Measurements from ENCODE around the gene ABCF3.

ABCF3 gene

DNA sequence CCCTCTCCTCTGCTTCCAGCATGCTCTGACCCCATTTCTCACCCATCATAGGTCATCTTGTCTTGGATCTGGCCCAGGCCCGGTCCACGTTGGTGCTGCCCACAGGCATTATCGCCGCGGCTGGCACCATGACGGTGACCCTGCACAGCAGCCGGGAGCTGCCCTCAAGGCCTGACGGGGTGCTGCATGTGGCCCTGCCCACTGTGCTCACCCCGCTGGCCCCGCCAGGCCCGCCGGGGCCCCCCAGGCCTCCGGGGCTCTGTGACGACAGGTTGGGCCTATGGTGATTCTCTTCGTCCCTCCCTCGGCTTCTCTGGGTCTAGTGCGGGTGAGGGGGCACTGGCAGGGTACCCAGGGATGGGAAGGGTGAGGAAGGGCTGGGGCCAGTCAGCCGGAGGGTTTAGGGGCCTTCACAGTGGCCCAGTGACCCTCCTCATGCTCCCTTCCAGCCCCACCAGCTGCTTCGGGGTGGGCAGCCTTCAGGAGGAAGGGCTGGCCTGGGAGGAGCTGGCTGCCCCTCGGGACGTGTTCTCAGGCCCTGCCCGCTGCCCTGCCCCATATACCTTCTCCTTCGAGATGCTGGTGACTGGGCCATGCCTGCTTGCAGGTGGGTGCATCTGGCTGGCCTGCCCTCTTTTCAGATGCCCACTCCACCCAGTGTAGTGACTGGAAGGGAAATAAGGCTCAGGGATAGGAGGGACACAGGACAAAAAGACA is 47.3 kb downstream of the ABCF3 start:
- no peak for DNase-seq (ENCODE audit: low read depth)

DNA sequence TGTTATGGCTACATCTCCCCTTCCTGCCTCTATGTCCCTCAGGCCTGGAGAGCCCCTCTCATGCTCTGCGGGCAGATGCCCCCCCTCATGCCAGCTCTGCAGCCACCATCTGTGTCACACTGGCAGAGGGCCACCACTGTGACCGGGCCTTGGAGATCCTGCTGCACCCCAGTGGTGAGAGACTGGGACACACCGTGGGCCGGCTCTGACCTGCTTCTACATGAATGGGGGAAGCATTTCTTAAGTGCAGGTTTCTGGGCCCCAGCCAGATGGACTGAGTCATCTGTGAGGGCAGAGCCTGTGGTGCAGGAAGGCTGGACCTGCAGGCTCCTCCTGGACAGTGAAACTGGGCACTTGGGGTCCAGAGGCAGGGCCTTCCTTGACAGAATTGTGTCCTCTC is 48.2 kb downstream of the ABCF3 start:
- peak; percentile 19 for DNase-seq (ENCODE audit: low read depth)

DNA sequence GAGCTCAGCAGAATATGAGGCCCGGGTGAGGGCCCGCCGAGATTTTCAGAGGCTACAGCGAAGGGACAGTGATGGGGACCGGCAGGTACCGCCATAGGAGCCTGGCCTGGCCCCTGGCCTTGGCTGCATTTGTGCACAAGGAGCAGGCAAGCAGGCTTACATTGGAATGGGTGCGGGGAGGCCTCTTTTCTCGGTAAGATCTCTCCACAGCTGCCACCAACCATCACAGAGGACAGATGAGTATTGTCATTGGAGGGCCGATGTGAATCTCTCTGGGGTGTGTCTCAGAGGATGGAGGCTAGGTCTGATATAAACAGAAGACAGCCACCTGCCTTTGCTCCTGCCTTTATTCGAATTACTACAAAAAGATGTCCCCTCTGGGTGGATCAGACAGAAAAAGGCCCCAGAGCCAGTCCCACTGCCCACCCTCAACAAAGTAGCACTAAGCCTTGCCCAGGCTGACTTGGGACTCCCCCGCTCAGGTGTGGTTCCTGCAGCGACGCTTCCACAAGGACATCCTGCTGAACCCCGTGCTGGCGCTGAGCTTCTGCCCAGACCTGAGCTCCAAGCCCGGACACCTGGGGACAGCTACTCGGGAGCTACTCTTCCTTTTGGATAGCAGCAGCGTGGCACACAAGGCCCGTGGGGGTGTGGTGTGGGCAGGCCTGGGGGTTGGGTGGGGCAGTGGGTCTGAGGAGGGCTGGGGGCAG is 48.8 kb downstream of the ABCF3 start:
- no peak for DNase-seq (ENCODE audit: low read depth)

DNA sequence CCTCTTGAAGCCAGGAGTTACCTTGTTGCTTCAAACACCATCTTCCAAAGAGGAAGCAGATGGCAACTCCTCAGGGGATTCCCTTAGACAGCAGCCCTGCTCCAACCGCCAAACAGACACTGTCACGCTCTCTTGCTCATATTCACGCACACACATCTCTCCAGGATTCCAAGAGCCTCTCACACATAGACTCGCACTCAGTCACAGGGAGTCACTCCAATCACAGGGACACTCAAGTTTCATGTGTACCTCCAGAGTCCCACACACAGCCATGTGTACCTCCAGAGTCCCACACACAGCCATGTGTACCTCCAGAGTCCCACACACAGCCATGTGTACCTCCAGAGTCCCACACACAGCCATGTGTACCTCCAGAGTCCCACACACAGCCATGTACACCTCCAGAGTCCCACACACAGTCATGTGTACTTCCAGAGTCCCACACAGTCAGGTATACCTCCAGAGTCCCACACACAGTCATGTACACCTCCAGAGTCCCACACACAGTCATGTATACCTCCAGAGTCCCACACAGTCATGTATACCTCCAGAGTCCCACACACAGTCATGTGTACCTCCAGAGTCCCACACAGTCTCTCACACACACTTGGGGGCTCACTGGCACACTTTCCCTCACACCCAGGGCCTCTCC is 49.5 kb downstream of the ABCF3 start:
- no peak for DNase-seq (ENCODE audit: low read depth)

DNA sequence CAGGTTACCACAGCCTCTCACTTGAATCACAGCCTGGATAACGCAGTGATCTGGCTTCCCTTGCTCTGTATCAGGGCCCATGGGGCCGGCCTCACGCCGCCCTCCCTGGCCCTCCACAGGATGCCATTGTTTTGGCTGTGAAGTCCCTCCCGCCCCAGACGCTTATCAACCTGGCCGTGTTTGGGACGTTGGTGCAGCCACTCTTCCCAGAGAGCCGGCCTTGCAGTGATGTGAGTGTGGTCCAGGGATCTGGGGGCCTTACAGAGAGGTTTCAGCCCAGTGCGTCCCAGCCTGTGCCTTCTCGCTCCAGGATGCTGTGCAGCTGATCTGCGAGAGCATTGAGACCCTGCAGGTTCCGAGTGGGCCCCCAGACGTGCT is 50.0 kb downstream of the ABCF3 start:
- no peak for DNase-seq (ENCODE audit: low read depth)

DNA sequence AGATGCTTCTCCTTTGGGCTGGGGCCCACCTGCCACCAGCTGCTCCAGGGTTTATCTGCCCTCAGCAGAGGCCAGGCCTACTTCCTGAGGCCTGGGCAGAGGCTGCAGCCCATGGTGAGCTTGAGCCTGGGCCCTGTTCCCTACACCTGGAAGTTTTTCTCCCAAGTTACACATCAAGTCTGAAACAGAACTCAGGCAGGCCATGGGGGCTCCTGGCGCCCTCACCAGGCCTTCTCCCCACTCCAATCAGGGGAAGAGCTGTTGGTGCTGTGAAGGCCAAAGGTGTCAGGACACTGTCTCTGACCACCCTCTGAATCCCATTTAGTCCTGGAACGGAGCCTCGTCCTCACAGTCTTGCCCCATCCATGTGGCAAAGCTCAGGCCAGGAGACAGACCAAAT is 50.6 kb downstream of the ABCF3 start:
- DNase-seq (ENCODE audit: low read depth) = no peak

DNA sequence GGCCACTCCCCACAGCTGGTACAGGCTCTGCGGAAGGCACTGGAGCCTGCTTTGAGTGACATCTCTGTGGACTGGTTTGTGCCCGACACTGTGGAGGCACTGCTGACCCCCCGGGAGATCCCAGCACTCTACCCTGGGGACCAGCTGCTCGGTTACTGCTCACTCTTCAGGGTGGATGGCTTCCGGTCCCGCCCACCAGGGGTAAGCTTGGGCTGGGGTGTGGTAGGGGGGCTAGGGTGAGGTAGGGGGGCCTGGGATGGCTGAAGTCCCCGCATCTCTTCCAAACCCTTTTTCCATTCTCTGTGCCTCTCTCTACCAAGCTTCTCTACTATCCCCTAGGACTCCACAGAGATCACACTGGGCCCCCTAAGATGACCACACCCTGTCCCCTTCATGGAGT is 51.2 kb downstream of the ABCF3 start:
- DNase-seq (ENCODE audit: low read depth) = no peak

DNA sequence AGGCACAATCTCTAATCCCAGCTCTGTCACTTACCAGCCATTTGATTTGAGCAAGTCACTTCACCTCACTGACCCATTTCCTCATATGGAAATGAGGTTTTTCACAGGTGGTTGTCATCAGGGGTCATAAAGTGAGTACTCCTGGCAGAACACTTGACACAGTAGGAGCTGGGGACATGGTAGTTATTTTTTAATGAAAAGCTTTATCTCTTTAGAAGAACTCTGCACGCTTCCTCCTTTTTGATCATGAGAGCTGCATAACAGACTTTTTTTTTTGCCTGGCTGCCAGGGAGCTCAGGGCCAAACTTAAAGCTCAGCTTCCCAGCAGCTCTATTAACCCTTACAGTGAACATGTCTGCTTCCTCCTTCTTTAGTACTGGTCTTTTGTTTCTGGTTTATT is 51.8 kb downstream of the ABCF3 start:
- no peak for DNase-seq (ENCODE audit: low read depth)

DNA sequence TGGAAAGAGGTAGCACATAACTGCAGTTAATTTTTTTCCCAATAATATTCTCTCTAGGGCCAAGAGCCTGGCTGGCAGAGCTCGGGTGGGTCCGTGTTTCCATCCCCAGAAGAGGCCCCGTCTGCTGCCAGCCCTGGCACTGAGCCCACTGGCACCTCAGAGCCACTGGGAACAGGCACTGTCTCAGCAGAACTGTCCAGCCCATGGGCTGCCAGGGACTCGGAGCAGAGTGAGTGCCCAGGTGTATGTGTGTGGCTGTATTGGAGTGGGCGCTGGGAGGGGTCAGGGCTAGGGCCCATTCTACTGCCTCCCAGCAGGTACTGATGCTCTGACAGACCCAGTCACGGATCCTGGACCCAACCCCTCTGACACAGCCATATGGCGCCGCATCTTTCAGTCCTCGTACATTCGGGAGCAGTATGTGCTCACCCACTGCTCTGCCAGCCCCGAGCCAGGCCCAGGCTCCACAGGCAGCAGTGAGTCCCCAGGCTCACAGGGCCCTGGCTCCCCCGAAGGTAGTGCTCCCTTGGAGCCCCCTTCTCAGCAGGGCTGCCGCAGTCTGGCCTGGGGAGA is 52.3 kb downstream of the ABCF3 start:
- no peak for DNase-seq (ENCODE audit: low read depth)

DNA sequence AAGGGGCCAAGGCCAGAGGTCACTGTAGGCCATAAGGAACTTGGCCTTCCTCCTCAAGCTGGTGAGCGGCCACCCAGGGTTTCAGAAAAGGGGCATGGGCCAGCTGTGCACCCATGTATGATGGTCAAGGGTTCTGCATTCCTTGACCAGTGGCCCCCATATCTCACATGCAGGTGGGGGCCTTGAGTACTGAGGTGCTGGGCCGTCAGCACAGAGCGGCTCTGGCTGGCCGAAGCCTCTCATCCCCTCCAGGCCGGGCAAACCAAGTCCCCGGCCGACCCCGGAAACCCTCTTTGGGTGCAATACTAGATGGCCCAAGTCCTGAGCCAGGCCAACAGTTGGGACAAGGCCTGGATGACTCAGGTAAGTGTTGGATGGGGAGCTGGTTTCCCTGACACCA is 53.2 kb downstream of the ABCF3 start:
- no peak for DNase-seq (ENCODE audit: low read depth)

DNA sequence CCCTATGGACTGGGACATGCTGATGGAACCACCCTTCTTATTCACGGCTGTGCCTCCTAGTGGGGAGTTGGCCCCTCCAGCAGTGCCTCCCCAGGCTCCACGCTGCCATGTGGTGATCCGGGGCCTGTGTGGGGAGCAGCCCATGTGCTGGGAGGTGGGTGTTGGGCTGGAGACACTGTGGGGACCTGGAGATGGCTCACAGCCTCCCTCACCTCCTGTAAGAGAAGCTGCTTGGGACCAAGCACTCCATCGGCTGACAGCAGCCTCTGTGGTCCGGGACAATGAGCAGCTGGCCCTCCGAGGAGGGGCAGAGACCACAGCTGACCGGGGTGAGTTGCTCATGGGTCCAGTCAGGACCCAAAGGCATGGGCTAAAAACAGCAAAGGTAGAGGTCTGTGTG is 53.7 kb downstream of the ABCF3 start:
- DNase-seq (ENCODE audit: low read depth) = no peak

DNA sequence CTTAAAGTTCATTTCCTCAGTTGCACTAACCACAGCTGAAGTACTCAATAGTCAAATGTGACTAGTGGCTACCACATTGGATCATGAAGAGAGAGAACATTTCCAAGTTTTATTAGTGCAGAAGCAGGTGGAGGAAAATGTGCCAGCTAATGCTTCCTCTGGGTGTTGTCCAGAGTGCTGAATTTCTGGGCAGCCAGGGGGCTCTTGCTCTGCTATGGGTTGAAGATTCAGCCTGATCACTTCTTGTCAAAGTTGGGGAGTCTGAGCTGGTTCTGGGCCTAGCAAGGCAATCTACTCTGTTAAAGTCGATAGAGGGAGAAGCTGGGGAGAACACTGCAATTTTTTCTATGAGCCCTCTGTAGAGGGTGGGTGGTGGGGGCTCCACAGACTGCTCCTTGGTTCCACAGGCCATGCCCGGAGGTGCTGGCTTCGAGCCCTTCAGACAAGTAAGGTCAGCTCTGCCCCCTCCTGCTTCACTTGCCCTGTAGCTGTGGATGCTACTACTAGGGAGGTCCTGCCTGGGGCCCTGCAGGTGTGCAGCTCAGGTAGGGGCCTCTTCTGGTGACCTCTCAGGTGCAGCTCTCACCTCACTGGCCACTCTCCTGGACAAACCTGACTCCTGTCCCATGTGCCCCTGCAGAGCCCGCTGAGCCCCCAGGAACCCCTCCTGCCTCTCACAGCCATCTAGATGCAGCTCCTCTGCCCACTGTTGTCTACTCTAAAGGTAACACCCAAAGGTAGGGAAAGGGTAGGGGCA is 54.6 kb downstream of the ABCF3 start:
- no peak for DNase-seq (ENCODE audit: low read depth)

DNA sequence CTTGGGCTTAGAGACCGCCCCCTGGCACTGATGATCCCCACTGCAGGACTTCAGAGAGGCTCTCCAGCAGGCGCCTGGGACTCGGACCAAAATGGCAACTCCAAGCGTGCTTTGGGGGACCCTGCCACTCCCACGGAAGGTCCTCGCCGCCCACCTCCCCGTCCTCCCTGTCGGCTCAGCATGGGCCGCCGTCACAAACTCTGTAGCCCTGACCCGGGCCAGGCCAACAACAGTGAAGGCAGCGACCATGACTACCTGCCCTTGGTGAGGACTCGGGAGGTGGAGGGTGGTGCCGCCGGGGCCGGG is 55.1 kb downstream of the ABCF3 start:
- DNase-seq (ENCODE audit: low read depth) = no peak

DNA sequence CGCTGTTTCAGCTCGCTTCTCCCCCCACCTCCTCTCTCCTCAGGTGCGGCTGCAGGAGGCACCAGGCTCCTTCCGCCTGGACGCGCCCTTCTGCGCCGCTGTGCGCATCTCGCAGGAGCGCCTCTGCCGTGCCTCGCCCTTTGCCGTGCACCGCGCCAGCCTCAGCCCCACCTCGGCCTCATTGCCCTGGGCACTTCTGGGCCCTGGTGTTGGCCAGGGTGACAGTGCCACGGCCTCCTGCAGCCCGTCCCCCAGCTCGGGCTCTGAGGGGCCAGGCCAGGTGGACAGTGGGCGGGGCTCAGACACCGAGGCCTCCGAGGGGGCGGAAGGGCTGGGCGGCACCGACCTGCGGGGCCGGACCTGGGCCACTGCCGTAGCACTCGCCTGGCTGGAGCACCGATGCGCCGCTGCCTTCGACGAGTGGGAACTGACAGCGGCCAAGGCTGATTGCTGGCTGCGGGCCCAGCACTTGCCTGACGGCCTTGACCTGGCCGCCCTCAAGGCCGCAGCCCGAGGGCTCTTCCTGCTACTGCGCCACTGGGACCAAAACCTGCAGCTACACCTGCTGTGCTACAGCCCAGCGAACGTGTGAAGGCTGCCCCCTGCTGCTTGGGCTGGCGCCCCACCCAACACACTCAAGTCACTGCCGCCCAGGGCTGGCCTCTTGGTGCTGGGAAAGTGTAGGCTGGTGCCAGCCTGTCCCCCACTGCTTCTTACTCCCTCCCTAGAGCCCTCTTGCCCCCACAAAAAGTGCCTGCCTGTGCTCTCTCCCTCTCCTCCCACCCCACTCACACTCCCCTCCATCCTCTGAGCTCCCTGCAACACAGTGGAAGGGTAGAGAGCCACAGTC is 55.7 kb downstream of the ABCF3 start:
- no peak for DNase-seq (ENCODE audit: low read depth)

DNA sequence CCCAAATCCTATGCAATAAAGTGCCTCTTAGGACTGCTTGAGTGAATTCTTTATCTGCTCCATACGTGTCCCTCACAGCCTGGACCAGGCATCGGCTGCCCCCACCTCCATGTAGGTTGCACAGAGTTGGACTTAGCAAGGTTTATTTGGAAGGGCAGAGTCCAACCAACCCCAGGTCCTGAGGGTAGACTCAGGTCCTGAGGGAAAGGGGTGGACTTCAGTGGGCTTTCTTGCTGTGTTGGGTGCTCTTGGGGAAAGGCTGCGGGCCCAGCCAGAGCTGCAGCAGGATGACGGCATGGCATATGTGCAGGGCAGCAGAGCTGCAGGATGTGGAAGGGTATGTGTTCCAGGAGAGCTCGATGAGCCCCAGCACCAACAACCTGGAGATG is 56.3 kb downstream of the ABCF3 start:
- DNase-seq (ENCODE audit: low read depth) = no peak
